Subcutaneous abdominal adipose tissue (tissue), 5 donors: ENCODE measurements around the gene FAM3D.

Source experiments
- H3K27ac ChIP-seq: one replicate; pipeline ENCODE4 v1.7.0; 2013; ENCODE audit warnings: low read depth, mild to moderate bottlenecking, inconsistent platforms, low read length, moderate library complexity
- H3K27me3 ChIP-seq, 5 donors: one replicate each; pipeline ENCODE4 v1.7.0; 2013; ENCODE audit warnings: low read length in 5 of 5, inconsistent platforms in 1 of 5; ENCODE audit not compliant: control insufficient read depth in 5 of 5, insufficient read depth in 4 of 5
- H3K36me3 ChIP-seq, 5 donors: one replicate each; pipeline ENCODE4 v1.7.0; 2013; ENCODE audit warnings: low read length in 5 of 5; ENCODE audit not compliant: control insufficient read depth in 5 of 5, insufficient read depth in 5 of 5
- H3K4me1 ChIP-seq, 5 donors: one replicate each; pipeline ENCODE4 v1.7.0; 2013; ENCODE audit warnings: low read length in 5 of 5, mild to moderate bottlenecking in 3 of 5, moderate library complexity in 1 of 5; ENCODE audit not compliant: control insufficient read depth in 5 of 5, insufficient read depth in 5 of 5
- H3K4me3 ChIP-seq, 5 donors: one replicate each; pipeline ENCODE4 v1.7.0; 2013; ENCODE audit warnings: low read length in 5 of 5, low read depth in 1 of 5
- H3K9ac ChIP-seq, 5 donors: one replicate each; pipeline ENCODE4 v1.7.0; 2013; ENCODE audit warnings: low read length in 5 of 5, mild to moderate bottlenecking in 4 of 5, moderate library complexity in 3 of 5
- H3K9me3 ChIP-seq, 5 donors: one replicate each; pipeline ENCODE4 v1.7.0; 2013; ENCODE audit warnings: low read length in 5 of 5; ENCODE audit not compliant: control insufficient read depth in 5 of 5
- donor health status: healthy.
- donor health status: healthy.
- donor health status: healthy.
- donor health status: healthy.
- donor health status: healthy.

FAM3D gene

DNA sequence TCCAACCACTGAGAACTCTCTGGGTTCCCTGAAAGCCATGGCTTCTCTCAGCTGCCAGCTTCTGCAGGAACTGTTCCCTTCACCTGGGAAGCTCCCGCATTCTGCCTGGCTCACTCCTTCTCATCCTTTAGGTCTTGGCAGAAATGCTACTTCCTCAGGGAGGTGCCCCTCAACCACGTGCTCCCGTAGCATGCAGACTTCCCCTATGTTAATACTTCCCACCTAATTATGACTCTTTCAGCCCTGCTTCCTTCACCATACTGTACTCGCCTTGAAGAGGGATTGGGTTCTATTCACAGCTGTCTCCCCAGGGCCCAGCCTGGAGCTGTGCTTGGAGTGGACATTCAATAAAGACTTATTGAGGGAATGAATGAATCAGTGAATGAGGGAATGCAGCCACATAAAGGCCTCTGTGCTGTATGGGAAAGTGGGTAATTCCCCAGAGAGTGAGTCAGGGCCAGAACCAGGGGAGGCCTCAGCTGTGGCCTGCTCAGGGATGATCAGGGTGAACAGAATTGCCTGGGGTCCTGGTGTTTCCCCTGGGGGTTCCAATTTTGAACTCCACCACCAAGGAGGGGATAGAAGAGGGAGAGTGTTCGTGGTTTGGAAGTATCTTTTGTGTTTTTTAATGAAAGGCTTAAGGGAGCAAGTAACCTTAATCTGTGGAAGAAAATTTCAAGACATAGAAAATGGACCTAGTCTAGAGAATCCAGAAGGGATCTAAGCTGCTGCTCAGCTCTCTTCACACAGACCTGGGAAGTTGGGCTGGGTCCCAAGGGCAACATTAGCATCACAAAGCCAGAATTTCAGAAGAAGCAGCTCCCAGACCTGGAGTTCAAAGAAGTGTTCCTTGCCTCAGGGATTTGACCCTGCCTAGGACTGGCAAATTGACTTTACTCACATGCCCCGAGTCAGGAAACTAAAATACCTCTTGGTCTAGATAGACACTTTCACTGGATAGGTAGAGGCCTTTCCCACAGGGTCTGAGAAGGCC, 74.8 kb downstream of the FAM3D start:
- peaks cover 3 to 16% (median 11%) of the 10 kb centered on the region in 5 donors for H3K27me3 ChIP-seq

DNA sequence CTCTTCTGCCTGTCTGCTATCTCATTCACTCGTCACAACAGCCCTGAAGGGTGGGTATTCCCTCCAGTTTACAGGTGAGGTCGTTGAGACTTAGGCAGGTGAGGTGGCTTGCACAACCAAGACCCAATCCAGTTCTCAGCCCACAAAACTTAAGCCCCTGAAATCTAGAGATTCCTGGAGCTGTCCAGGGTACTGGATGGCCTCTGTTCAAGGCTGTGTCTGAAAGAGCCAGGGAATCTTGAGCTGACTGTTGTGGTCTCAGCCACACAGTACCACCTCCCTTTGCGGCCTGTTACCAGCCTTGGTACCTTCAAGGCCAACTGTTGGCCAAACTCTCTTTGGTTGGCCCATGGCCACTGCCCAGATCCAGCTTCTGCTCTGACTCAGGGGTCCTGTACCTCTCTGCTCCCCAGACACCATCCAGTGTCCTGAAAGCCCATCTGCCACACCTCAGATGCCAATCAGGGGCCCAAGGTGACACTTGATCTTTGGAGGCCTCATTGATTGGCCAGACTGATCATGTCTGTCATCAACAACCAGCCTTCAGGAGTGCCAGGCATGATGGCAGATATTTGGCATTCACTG, 78.5 kb downstream of the FAM3D start:
- no peaks in the 10 kb centered on the region for H3K36me3 ChIP-seq
- H3K9me3 ChIP-seq, result no peaks in the 10 kb centered on the region
- H3K27me3 ChIP-seq, result peaks cover 6 to 27% (median 14%) of the 10 kb centered on the region in 5 donors
- no peak overlapping the region for H3K4me3 ChIP-seq
- H3K27ac ChIP-seq, result no peak overlapping the region
- H3K9ac ChIP-seq, result no peak overlapping the region
- peaks cover 2 to 31% (median 19%) of the 10 kb centered on the region in 5 donors for H3K4me1 ChIP-seq

More for the DNA sequence above, 74.8 kb downstream of the FAM3D start:
- Histone ChIP-seq H3K9ac (no peak overlapping the region), H3K36me3 (no peaks in the 10 kb centered on the region), H3K4me1 (peaks cover 0 to 4% (median 0%) of the 10 kb centered on the region in 5 donors), H3K27ac (no peak overlapping the region), H3K9me3 (no peaks in the 10 kb centered on the region), H3K4me3 (no peak overlapping the region)

DNA sequence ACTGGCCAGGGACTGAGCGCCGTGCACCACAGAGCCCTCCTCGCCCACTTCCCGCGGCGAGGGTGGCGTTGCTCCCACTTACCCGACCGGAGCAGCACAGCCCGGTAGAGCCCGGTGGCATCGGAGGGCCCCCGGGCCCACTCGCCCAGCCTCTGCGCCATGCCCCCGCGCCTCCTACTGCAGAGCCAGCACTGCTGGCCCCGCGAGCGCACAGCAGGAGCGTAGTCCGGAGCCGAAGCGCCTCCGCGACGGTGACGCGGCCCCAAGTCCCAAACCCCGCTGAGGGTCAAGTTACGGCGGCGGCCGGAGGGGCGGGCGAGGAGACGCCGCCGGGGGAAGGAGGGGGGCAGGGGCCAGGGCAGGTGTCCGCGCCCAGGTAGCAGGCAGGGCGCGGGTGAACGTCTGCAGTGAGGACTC, 79.8 kb downstream of the FAM3D start:
- Histone ChIP-seq H3K27ac (no peak overlapping the region), H3K27me3 (peaks cover 6 to 27% (median 14%) of the 10 kb centered on the region in 5 donors), H3K4me1 (peaks cover 2 to 31% (median 19%) of the 10 kb centered on the region in 5 donors), H3K9ac (no peak overlapping the region), H3K36me3 (no peaks in the 10 kb centered on the region), H3K4me3 (peak overlapping the region in 1 of 5 donors; percentile 27), H3K9me3 (no peaks in the 10 kb centered on the region)

DNA sequence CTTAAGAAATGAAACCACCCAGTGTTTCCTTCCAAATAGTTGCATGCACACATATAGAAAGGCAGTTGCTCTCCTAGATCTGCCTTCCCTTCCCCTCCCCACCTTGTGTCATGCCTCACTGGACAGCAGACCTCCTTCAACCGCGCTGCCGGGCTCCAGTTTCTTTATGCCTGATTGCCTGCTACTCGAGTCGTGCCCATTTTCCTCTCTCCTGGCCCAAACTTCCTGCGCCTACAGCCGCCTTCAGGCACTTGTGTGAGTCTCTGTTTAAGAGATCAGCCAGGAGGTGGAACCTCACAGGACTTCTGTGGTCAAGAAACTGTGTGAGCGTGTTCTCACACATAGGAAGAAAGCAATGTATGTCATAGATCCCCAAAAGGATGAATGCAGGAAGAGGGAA, 80.6 kb downstream of the FAM3D start:
- peak overlapping the region in 4 of 5 donors; percentile 64 to 91 (median 76) for H3K4me3 ChIP-seq
- H3K27me3 ChIP-seq, result peaks cover 6 to 27% (median 14%) of the 10 kb centered on the region in 5 donors
- H3K9ac ChIP-seq, result no peak overlapping the region

DNA sequence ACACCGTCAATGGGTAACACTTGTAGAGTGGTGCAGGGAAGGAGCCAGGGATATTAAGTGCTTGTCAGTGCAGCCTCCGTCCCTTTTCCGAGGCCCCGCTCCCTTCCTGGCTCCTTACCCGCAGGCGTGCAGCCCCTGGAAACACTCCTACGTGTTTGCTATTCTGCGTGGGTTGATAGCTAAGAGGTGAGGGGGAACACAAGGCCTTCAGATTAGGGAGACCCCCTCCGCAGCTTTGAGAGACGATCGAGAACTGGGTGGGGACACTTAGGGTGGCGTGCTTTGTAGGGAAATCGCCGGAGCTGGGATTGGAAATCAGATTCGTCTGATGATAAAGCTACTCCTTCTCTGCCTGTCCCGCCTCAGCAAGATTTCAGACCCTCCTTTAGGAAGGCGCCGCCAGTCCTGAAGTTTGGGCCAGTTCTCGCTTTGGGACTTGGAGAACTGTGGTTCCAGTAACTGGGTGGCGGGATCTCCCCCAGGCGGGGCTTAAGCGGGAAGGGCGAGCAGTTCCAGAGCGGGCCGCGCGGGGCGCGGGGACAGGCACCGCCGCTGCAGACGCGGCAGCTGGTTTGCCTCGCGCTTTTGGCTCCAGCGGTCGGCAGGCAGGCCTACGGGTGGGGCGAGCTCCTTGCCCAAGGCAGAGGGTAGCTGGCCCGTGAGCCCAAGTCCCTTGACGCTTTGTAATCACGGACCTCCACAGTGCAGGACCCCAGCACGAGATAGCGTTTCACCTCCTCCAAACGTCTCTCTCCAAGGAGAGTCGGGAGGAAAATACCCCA, 81.4 kb downstream of the FAM3D start:
- peak overlapping the region; percentile 67 for H3K27ac ChIP-seq
- H3K4me3 ChIP-seq, result peak overlapping the region; percentile 71 to 95 (median 82)
- H3K4me1 ChIP-seq, result peaks cover 2 to 31% (median 19%) of the 10 kb centered on the region in 5 donors
- H3K9ac ChIP-seq, result peak overlapping the region; percentile 47 to 89 (median 61)
- no peaks in the 10 kb centered on the region for H3K36me3 ChIP-seq
- H3K9me3 ChIP-seq, result no peaks in the 10 kb centered on the region
- H3K27me3 ChIP-seq, result peaks cover 6 to 27% (median 14%) of the 10 kb centered on the region in 5 donors

More for the DNA sequence above, 80.6 kb downstream of the FAM3D start:
- no peak overlapping the region for H3K27ac ChIP-seq
- no peaks in the 10 kb centered on the region for H3K36me3 ChIP-seq
- peaks cover 2 to 31% (median 19%) of the 10 kb centered on the region in 5 donors for H3K4me1 ChIP-seq
- H3K9me3 ChIP-seq, result no peaks in the 10 kb centered on the region

DNA sequence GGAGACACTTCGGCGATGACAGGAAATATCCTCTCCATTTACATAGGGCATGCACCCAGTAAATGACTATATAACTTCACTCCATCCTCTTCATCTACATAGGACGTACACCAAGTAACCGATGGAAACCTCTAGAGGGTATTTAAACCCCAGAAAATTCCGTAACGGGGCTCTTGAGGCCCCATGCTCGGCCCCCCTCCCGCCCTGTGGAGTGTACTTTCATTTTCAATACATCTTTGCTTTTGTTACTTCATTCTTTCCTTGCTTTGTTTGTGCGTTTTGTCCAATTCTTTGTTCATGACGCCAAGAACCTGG, 81.9 kb downstream of the FAM3D start:
- Histone ChIP-seq H3K9ac (peak overlapping the region; percentile 47 to 89 (median 61)), H3K36me3 (no peaks in the 10 kb centered on the region), H3K27me3 (peaks cover 6 to 30% (median 14%) of the 10 kb centered on the region in 5 donors), H3K4me3 (peak overlapping the region; percentile 71 to 95 (median 82)), H3K27ac (peak overlapping the region; percentile 67), H3K9me3 (no peaks in the 10 kb centered on the region), H3K4me1 (peaks cover 2 to 31% (median 19%) of the 10 kb centered on the region in 5 donors)
